HG02763 (cell line): ENCODE measurements around the gene PIP4K2A.
A peak's percentile ranks its signal among the peaks of the same experiment; 100 is the strongest.
"Not testable (repeated sequence)": the region's sequence is repeated elsewhere in the genome, so short reads cannot be mapped to it uniquely, and the experiment has no call there.

Source experiments
- ATAC-seq: cut with Tn5 transposase; IDR thresholded peaks from one replicate; pipeline ENCODE4 v1.9.1; 2021; ENCODE audit warnings: mild to moderate bottlenecking, moderate library complexity; ENCODE audit not compliant: unreplicated experiment

PIP4K2A gene

GRCh38 chr10:22714479-22715289 lies at the start of gene PIP4K2A:
Gene PIP4K2A (minus strand): TSS chr10:22714578. CDS start chr10:22714326, 252 bp downstream.
- peak; percentile 69 for ATAC-seq

- no peak for ATAC-seq
These were observed 47.3 kb upstream of the PIP4K2A start for GRCh38 chr10:22761569-22762220.

GRCh38 chr10:22760025-22760424 lies 45.6 kb upstream of the PIP4K2A start:
- no peak for ATAC-seq

GRCh38 chr10:22758867-22759266 lies 44.5 kb upstream of the PIP4K2A start:
- ATAC-seq: no peak

GRCh38 chr10:22754296-22754695 lies 39.9 kb upstream of the PIP4K2A start:
- no peak for ATAC-seq

DNA sequence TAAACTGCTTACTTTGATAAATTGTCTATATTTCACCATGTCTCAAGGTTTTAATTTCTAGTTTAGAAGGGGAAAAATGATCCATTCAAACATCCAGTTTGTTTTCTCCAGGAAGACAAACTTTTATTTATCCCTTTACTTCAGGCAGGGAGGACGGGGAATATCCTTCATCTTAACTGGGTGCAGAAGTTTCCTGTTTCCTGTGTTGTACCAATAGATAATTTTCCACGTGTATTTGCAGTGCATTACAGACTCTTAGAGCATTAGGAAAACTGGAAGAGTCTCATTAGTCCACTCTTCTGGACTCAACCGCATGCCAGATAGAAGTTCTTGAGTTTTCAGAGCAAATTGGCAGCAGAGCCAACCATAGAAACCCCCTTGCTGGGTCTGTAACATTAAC lies 39.4 kb upstream of the PIP4K2A start:
- no peak for ATAC-seq

DNA sequence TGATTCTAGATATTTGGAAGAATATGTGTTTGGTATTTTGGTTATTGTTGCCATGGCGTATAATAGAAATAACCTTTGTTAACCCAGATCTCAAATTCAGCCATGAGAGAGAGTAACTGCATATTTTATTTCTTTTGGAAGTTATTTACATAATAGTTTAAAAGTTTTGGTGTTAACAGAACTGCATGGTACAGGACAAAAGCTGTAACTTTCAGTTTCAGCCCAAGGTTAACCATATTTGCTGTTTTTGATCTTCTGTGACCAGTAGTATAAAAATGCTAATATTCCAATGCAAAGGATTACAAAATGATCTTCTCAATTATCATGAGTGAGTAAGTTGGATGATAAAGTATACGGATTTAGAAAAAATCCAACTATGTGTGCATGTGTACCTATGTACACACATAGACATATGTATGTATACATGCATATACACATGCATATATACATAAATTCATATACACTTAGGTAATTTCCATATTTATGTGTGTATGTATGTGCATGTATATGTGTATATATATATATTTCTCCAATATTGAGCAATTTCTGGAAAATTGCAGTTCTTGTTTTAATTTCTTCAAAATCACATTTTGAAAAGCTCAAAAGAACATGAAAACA lies 38.0 kb upstream of the PIP4K2A start:
- no peak for ATAC-seq

- ATAC-seq: no peak
These were observed 35.8 kb upstream of the PIP4K2A start for GRCh38 chr10:22750131-22750530.

DNA sequence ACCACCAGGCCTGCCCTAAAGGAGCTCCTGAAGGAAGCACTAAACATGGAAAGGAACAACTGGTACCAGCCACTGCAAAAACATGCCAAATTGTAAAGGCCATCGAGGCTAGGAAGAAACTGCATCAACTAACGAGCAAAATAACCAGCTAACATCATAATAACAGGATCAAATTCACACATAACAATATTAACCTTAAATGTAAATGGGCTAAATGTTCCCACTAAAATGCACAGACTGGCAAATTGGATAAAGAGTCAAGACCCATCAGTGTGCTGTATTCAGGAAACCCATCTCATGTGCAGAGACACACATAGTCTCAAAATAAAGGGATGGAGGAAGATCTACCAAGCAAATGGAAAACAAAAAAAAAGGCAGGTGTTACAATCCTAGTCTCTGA lies 30.5 kb upstream of the PIP4K2A start:
- not testable (repeated sequence) for ATAC-seq

DNA sequence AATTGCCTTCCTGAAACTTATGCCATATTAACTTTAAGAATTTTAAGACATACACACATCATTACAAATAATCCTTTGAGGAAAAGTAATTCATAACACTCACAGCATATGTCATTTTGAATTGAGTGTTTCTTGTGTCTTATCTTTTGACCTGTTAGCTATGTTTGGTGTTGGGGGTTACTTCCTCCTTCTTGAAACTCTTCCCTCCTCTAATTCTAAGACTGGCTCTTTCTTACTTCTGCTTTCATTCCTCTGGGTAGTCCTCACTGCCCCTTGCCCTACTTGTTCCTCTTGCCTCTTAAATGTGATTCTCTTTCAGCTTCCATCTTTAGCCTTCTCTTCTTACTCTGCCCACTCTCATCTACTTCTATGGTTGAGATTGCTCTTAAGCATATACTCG lies 28.3 kb upstream of the PIP4K2A start:
- ATAC-seq: peak; percentile 94

DNA sequence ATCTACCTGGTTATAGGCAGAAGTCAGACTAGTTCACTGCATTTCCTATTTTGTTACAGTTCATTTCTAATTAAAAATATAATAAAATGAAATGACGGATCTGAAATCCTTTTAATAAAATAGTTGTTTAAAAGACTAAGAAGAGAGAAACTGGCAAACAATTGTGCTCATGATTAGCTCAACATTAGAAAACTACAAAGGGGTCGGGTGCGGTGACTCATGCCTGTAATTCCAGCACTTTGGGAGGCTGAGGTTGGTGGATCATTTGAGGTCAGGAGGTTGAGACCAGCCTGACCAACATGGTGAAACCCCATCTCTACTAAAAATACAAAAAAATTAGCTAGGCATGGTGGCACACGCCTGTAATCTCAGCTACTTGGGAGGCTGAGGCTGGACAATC lies 27.3 kb upstream of the PIP4K2A start:
- not testable (repeated sequence) for ATAC-seq

- no peak for ATAC-seq
These were observed 25.8 kb upstream of the PIP4K2A start for GRCh38 chr10:22740180-22740579.

- ATAC-seq: no peak
These were observed 23.2 kb upstream of the PIP4K2A start for GRCh38 chr10:22737587-22737986.

- ATAC-seq: no peak
These were observed 21.8 kb upstream of the PIP4K2A start for GRCh38 chr10:22736134-22736533.

DNA sequence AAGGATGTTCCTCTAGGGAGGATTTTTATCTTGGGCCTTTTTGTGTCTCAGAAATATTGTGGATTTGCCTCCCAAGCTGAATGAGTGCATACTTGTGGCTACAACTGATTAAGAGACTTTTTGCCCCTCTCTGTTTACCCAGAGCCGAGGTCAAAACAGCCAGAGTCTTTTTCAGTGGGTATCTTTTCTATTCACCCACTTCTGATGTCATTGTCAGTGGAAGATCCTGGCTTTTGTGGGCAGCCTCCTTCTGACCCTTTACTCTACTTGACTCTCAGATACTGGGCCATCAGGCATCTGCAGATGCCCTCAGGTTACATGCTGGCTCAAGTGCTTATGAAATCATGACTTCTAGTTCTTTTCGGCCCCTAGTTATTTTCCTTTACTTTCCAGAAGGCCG lies 19.6 kb upstream of the PIP4K2A start:
- ATAC-seq: no peak

DNA sequence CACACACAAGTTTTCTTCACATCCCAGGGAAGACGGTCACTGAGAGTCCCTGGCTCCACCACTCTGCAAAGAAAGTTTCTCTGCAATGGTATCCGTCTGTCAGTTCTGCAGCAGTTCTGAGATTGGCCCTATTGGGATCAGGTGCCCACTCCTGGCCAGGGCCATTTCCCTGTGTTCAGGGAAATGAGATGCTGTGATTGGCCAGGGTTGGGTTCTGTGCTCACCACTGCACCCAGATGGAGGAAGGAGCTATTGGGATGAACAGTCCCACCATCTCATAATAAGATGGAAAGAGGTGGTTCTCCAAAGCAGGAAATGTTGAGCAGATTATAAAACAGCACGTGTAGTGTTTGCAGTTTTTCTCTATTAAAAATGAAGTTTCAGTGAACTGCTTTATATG lies 13.3 kb upstream of the PIP4K2A start:
- ATAC-seq: no peak

DNA sequence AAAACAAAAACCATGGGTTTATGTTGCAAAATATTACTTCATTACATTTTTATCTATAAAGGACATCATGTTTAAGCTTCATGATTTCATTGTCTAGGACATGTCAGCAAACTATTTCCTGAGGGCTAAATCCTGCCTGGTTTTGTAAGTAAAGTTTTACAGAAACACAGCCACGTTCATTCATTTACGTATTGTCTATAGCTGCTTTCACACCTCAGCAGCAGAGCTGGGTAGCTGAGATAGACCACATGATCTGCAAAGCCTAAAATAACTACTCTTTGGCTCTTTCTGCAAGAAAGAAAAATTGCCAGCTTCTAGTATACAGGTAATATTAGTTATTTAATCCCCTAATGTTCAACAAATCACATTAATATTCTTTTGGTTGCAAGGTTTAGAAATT lies 12.7 kb upstream of the PIP4K2A start:
- ATAC-seq: no peak

GRCh38 chr10:22724773-22725172 lies 10.4 kb upstream of the PIP4K2A start:
- no peak for ATAC-seq

- ATAC-seq: peak; percentile 44
These were observed 9.4 kb upstream of the PIP4K2A start for GRCh38 chr10:22723783-22724182.

- ATAC-seq: peak; percentile 84
These were observed 9.0 kb upstream of the PIP4K2A start for GRCh38 chr10:22723343-22723779.

DNA sequence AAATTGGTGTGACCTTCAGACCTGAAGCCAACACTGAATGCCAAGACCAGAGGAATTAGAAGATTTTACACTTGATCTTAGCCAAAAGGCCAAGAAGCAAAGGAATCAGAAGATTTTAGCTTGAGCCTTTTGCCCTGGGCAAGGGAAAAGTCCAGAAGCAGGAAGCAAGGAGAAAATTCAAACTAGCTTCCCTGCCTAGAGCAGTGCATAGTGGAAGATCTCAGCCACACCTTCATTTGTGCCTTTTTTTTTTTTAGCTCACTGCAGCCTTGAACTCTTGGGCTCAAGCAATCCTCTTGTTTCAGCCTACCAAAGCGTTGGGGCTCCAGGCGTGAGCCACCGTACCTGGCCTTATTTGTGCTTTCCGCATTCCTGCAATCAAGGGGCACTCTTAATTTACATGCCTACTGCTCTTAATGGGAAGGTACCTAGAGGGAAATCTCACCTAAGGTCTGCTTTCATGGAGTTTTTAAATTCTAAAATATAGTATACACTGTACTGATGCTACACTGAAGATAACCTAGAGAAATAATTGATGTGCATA lies 8.3 kb upstream of the PIP4K2A start:
- no peak for ATAC-seq

GRCh38 chr10:22720667-22721066 lies 6.3 kb upstream of the PIP4K2A start:
- no peak for ATAC-seq
